A172 (cell line): ENCODE data around the gene ATP5F1E. TPM values are rescaled to one million over a fixed set of nuclear protein-coding genes. Genes with fewer than 3 reads are reported as not detected.
"Not testable (repeated sequence)": the region's sequence is repeated elsewhere in the genome, so short reads cannot be mapped to it uniquely, and the experiment has no call there.

ENCODE experiments used
- DNase-seq: peaks from one replicate; pipeline ENCODE4 v3.0.0-alpha.2; 2015; ENCODE audit warnings: low spot score
- total RNA-seq: library from RNA; depleted of rRNA; stranded (reverse); fragments of >200 nt; shearing (Covaris generic); gene quantifications from 2 replicates; pipeline ENCODE4 v1.2.3, GENCODE V29; 2014

Gene ATP5F1E
- total RNA-seq, 1 experiment from 2014 or later: 41.4 TPM

DNA sequence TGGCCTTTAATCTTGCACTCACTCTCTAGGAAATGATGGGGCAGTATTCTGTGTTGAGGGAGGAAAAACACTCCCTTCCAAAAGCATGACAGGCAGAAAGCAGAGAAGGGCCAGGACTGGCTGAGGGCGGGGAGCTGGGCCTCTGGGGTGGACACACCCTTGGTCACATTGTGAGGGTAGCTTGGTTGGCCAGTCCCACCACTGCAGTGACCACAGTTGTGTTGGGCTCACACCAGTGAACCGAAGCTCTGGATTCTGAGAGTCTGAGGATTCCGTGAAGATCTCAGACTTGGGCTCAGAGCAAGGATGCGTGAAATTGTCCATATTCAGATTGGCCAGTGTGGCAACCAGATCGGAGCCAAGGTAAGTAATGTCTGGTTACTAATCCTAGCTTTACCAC lies 12.9 kb downstream of the ATP5F1E start, which contains the start of gene TUBB1:
Gene TUBB1 (plus strand): TSS at position 213 of the 400 bp plus-strand sequence. CDS start 94 bp downstream, at position 307.
- DNase-seq: no peak

DNA sequence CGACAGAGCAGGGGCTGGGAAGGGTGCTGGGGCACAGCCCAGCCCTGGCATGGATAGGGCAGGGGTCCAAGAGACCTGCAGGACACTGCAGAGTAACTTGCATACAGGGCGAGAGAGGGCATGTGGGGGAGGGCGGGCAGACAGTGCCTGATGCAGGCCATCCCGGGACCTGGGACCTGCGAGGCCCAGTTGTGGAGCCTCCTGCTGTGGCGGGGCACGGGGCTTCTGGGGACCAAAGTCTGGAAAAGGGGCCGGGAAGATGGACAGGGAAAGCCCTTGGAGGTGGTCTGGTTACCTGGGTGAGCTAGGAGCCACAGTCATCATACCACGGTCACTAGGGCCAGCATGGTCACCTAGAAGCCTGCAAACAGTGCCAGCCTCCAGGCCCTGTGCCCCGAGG lies 13.3 kb downstream of the ATP5F1E start:
- DNase-seq: no peak

DNA sequence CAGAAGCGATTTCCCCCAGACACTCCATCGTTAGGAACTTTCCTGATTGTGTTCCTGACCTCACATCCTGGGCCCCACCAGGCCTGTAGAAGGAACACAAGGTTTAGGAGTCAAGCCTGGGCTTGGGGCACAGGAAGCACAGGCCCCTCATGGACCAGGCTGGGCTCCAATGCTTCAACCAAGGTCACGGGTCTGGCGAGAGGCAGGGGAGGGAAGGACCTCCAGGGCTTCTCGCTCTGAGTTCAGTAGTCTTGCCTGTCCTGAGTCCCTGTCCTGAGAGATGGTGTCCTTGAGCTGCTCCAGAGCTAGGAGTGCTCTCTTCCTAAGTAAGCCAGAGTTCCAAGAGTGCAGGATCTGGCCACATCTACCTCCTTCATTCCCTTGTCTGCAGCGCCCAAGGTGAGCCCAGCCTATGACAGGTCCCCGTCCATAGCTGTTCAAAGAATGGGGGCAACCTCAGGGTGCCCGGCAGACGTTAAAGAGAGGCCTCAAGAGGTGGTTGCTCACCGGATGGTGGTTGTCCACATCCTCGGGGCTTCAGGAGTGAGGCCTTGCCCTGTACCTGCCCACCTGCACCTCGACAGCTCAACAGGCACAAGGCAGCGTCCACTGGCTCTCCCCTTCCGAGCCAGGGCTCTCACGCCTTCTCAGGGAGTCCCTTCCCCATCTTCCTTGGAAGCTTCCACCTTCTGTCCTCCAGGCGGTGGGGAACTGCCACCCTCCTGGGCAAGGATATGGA lies 14.5 kb downstream of the ATP5F1E start:
- no peak for DNase-seq

DNA sequence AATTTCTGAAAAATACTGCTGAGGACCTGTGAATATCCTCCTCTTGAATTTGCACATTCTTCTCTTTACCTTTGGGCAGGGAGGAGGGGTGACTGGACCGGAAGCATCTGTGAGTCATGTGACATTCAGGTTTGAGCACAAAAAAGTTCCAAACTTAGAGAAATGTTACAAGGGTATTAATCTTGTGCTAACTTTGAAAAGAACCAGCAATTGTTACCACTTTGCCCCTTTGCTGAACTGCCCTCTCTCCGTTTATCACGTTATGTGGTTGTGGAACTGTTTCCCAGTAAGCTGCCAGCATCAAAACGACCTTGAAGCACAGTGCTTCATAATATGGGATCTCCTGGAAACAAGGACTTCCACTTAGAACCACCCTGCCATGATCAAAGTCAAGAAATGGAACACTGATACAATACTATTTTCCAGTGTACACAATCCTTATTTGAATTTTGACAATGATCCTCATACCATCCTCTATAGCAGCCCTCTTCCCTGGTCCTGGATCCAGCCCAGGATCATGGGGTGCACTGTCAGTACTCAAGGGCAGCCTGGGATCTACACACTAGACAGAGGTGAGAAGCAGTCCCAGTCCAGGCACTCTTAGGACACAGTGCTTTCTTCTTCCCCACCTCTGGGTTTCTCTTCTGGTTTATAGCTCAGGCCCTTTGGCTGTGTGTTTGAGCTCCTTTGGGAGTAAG lies 15.2 kb downstream of the ATP5F1E start:
- DNase-seq: no peak

DNA sequence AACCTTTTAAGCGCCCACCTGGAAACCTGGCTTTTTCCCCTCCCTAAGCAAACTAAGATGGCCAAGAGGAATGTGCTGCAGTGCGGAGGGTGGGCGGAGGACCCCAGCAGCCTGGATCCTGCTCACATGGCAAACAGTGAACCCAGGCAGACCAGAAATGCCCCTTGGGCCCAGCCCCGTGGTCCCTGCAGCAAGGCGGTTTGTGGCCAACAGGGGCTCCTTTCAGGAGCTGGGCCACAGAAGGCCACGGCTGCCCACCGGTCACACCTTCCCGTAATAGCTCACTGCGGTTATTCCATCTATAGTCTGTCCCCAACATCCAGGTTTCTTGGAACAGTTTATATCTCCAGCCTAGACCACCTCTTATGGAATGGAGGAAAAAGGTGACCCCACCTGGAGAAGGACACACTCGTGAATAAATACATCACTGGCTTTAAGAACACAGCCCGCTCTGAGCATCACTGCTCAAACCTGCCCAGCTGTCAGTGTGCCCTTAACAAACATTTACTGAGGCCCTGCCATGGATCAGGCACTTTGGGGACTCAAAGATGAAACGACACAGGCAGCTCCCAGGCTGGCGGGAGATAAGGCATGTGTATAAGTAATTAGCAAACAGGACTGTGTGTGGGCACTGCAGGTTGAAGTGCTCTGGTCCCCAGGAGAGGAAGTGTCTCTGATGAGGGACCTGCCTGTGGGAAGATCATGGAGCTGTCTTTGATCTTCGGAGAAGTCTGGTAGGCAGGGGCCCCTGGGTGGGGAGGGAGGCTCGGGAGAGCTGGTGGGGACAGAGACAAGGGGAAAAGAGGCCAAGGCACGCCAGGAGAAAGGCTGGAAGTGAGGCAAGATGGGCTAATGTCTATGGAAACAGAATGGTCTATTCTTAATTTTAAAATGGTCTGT lies 16.1 kb downstream of the ATP5F1E start:
- no peak for DNase-seq

DNA sequence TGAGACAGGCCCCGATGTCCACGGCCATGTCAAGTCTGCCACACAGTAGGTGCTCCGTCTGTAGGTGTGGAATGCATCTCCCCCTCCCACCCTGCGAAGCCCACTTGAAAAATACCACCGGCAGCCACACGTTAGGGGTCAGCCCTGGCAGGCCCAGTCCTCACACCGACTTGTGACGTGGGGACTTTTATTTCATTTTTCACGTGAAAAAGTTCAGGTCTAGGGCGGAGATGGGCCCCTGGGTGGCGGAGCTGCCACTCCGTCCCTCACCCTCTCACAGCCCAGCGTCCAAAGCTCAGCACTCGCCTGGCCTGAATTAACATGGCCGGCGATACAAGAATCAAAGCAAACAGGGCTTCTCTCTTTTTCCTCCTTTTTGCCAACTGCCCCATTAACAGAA lies 16.7 kb downstream of the ATP5F1E start:
- no peak for DNase-seq

DNA sequence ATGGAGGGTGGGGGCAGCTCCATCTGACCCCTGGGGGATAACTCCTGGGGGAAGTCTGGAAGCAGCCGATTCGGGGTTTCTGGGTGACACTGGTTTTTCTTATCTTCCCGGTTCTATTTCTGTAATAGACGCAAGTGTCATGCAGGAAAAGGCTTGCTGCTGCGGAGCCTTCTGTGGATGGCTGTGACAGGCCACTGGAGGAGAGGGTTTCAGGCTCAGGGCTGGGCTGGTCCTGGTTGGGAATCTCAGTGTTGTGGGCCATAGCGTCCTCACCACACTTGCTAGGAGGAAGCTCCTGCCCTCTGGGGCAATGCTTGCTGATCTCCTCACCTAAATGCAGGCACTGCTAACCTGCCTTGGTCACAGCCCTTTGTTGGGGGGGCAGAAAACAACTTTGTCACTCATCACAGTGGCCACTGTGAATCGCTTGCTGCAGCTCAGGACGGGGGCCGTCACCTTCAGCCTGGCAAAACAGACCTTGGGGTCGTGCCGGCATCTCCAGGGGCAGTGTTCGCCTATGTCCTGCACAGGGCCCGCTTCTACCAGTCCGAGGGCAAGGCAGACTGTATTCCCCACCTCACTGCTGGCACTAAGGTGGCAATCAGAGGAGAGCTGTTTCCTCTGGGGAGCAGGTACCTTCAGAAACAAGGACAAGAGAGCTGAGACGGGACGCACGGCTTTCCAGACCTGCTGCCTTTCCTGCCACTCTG lies 17.3 kb downstream of the ATP5F1E start:
- DNase-seq: no peak

DNA sequence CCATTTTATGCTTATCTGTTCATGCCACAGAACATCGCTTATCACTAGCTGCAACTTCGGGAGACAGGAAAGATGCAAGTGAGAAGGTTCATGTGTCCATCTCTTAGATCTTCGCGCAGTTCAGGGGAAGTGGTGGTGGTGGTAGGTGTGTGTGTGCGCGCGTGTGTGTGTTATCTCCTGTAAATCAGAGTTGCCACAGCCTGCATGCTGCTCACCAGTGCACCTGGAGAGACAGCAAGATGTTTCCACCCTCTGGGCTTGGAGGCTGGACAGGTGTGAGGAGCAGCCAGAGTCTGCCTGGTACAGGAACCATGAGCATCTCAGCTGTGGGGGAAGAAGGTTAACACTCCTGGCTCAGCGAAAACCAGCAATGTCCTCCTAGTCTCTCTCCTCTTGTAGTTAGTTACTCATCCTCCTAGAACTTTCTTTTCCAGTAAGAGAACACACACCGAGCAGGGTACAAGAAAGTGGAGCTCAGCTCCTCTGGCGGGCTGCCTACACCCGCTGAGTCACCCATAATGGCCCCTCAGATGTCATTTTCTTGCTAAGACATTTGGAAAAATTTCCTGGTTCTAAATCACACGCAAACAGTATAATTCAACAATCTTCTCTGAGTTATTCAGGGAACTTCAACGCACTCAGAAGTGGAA lies 18.1 kb downstream of the ATP5F1E start:
- peak; percentile 71 for DNase-seq

DNA sequence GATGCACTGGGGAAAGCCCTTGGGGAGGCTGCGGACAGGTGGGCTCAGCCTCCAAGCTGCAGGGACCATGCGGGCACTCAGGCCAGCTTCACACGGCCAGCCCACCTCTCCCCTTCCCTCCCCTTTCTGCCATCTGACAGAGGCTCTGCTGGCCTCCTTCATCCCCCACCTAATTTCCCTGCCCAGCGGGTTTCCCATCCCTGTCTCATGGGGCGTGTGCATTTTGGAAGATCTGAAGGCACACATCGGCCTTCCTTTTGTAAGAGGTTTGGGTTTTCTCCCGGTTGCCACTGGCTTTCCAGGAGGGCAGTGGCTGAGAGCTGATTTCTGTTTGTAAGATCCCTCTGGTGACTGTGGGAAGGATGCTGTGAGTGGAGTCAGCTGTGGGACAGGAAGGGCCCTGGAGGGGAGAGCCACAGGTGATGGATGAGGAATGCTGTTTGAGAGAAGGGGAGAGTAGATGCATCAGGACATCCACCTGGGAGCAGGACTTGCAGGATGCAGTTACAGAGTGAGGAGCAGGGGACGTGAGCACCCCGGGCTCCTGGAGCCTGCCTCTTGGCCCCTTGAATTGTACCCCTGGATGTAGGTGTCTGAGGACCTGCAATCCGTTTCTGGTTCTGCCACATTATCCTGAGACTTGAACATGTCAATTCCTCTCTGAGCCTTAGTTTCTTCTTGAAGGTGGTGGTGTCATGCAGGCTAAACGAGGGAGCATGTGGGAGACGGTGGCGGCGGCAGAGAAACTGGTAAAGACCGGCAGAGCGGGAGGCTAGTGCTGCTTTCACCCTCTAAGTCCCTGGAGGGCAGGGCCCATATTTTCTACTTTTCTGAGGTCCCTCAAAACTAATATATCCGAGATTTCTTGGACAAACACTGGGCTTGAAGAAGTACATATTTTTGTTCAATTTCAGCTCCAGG lies 18.8 kb downstream of the ATP5F1E start:
- DNase-seq: no peak

DNA sequence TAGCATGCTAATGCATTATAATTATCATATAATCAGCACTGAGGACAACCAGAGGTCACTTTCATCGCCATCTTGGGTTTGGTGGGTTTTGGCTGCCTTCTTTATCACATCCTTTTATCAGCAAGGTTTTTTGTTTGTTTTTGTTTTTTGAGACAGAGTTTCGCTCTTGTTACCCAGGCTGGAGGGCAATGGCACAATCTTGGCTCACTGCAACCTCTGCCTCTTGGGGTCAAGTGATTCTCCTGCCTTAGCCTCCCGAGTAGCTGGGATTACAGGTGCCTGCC lies 20.3 kb downstream of the ATP5F1E start:
- not testable (repeated sequence) for DNase-seq

DNA sequence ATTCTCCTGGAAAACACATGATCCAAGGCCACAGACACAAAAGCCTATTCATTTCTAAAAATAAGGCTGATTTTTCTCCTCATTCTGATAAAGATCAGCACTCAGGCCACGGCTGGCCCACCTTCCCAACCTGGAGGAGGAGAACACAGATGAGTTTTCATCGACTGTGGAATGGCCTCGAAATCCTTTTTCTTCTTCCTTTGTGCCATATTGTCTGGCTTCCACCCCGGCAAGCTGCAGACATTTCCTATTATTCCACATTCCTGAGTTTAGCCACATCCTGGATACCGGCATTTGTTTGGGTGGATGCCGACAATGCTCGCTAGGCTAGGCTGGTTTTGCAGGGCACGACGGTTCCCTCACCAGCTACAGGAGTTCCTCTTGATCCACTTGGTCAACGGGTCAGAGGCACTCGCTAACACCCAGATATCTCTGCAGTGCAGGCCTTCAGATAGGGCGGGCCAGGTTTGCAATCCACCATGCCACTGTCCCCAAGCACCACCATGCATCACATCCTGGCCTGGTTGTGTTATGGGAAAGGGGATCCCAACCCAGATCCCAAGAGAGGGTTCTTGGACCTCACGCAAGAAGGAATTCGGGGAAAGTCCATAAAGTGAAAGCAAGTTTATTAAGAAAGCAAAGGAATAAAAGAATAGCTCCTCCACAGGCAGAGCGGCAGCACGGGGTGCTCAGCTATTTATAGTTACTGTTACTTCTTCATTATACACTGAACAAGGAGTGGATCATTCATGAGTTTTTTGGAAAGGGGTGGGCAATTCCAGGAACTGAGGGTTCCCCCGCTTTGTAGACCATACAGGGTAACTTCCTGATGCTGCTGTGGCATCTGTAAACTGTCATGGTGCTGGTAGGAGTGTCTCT lies 20.9 kb downstream of the ATP5F1E start:
- DNase-seq: peak; percentile 86

DNA sequence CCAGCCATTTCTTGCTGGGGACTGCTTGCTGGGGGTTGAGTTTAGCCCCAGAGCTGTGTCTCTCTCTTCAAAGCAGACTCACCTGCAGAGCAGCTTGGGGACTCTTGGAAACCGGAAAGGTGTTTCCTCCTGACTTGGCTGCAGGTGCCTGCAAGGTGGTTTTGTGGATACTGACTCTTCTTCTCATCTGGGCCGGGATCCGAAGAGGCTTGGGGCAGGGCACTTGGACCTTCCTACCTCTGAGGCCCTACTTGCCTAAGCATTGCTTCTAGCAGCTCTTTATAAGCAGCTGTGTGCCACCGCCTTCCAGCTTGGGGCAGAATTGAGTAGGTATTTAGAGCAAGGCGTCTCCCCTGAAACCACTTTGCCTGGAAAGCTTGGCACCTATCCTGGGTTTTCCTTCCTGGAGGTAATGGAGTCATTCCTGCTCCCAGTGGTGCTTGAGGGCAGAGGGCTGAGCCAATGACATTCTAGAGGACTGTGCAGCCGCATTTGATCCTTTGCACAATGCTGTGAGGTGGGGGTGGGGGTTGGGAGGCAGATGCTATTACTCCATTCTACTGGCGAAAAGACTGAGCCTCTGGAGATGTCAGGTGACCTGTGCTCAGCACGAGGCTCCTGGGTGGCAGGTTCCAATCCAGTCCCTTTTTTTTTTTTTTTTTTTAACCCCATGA lies 21.7 kb downstream of the ATP5F1E start:
- DNase-seq: peak; percentile 61

DNA sequence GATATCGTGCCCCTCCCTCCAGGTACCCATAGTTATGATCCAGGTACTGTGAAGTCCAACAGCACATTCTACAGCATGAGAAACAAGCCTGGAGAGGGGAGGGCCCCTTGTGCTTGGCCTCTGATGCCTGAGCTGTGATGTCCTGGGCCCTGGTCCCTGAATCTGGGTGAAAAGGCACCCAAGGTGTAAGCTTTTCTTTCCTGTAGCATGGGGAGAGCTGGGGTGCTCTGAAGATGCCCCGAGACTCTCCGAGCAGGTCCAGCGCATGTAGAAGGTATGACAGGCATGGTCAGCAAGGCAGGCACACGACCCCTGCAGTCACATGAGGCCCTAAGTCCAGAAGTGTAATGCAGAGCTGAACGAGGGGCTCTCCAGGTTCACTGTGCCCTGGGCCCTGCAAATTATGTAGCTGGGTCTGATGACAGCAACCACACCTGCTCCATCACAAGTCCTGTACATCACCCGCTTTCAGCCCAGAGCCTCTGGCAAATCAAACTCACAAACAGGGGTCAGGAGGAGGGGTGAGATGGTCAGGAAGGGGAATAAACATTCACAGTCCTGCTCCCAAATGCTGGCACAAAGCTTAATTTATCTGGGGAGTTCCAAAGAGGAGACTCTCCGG lies 23.3 kb downstream of the ATP5F1E start:
- DNase-seq: no peak

DNA sequence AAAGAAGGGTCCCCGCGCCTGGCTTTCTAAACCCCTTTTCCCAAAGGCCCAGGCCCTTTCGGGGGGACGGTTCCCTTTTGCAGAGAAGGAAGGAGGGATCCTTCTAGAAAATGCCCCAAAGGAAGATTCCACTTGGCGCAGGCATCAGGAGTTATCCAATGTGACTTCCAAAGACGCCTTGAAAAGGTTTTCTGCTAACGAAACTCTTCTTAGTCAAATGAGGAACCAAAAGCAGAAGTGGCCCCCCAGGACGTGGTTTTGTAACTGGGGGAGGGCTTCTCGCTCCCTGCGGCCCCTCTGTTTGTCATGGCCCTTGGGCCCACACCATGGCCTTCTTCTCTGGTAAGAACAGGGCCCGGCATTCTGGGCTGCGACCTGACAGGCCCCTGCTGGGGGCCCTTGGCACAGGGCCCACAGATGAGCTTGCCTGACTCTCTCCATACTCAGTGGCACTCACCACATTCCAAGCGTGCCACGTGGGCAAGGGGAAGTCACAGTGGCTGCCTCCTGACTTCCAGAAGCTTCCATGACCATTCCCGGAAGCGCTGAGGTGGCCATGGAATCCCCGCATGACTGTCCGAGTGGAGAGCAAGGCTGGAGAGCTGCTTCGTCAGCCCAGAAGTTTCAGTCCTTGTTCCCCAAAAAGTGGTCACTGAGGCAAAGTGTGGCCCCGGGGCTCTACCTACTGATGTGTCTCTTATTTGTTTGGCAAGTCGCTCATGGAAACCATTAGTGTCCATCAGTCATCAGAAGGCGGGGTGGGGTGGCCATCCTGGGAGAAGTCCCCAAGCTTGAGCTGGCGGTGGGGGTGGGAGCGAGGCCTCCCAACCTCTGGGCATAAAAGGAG lies 24.2 kb downstream of the ATP5F1E start:
- DNase-seq: no peak

DNA sequence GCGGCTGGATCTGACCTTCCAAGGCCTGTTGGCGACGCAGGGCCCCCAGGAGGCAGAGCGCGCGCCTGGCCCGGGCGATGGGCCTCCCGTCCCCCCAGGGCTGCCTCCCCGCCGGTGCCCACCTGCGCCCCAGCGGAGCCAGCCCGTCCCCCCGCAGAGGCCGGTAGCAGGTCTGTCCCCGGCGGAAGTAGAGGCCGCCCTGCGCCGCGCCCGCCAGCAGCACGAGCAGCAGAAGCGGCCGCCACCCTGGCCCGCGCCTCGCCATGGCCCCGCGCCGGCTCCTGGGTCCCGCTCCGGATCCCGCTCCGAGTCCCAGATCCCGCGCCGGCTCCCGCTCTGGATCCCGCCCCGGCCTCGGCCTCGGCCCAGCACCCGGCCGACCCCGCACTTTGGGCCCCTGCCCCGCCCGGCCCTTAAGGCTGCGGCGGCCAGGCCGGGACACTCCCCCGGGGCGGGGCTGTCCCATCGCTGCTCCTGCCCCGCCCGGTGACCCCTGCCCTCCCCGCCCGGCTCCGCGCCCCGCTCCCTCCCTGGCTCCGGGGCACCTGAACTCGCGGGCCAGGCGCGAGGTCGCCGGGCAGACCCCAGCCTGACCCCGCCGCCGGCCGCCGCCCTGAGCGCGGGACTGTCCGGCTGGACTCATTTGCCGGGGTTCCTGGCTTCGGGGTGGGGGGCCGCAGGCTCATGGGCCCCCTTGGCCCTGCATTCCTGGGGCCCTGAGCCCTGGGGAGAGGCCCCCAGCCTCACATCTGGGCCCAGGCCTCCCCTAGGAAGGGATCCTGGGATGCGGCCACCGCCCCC lies 25.1 kb downstream of the ATP5F1E start, which contains the start of gene CTSZ:
Gene CTSZ (minus strand): TSS at position 391 of the 801 bp plus-strand sequence. CDS start 126 bp downstream, at position 265.
- DNase-seq: peak; percentile 29

DNA sequence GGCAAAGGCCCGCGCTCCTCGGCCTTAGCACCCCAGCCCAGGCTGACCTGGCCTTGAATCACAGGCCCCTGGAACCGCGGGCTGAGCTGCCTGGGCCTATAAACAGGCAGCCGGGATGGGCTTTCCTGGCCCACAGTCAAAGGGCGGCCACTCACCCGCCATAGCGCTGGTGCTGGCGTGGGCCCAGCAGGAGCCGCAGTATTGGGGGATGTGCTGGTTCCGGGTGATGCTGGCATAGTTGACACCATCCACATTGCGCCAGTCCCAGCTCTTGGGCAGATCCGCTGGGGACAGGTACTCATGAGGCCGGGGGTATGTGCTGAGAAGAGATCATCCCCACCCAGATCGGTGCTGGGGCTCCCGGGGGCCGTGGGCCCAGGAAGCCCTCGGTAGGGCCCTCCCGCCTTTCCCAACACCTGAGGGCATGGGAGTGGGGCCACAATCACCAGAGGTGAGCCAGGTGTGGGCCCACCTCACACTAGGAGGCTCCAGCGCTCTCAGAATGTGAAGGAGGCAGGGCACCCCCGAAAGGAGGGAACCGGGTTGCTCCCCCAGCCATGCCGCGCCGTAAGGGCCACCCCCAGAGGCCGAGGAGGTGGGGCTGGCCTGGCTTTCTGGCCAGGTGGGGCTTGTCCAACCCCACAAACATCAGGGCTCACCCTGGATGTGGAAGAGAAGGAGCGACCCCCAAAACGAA lies 25.8 kb downstream of the ATP5F1E start:
- no peak for DNase-seq
